ENCODE measurements around the gene GALNTL6.

The GALNTL6 gene

DNA sequence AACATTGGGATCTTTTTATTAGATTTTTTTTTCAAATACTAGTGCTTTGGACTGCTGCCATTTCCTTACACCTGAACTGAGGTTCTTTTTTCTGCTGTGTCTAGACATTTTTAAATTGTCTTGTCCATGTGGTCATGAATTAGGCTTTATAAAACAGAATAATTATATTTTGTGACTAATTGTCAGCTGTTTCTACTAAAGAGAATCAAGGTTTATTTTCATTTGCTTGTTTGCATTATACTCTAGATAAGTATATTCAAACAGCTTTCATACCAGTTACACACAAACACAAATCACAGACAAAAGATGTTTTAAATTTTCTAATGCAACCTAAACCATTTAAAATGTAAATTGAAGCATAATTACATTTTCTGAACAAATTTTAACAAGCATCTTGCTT is 194.7 kb downstream of the GALNTL6 start:
- no peak for DNase-seq (ENCODE audit: low read depth)

DNA sequence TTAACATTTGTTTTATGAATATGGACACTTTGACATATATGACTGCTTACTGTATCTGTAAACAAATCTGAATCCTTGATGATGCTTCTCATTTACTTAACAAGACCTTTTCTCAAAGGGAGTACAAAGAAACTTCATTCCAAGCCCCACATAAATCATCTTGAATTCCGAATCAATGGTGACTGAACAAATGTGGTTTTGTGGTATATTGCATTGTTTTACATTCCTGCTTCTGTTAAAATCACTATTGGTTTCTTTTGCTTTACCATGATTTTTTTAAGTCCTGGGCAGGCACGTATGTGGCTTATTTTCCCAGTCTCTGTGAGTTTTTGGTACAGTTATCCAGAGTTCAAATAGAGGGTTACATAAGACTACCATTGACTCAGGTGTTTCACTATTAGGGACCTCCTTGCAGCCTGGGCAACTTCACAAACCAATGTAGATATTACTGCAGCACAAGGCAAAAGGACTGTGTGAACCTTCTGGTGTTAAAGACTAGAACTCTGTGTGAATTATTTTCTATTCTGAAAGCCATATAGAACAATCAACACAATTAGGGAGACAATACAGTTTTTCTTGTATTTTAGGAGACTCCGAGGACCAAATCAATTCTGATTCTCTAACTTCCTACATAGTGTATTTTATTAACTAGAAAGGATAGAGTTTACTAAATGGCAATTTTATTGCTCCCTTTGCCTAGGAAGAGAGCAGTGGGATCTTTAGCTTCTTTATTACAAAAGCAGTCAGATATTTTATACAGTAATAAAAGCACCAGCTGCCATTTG is 196.4 kb downstream of the GALNTL6 start:
- no peak for DNase-seq (ENCODE audit: low read depth)

- no peak for DNase-seq (ENCODE audit: low read depth)
These were observed 198.0 kb downstream of the GALNTL6 start for GRCh38 chr4:172011196-172011595.

- no peak for DNase-seq (ENCODE audit: low read depth)
These were observed 205.2 kb downstream of the GALNTL6 start for GRCh38 chr4:172018358-172018757.

DNA sequence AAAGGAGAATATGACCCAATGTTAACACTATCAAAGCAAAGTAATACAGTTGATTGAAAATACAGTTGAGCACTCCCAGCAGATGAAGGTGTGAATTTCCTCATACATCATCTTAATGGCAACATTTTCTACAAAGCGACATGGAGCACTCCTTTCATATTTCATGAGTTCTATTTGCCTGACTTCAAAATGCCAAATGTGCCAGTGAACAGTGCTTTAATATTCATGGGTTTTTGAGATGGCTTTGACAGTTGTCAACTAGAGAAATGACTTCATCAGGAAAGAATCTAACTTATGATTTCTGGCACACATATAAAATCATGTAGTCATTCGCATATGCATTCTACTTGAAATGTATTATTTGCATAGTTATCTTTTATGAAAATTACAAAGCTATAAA is 222.4 kb downstream of the GALNTL6 start:
- DNase-seq (ENCODE audit: low read depth): no peak

GRCh38 chr4:172040766-172041165 is 227.6 kb downstream of the GALNTL6 start:
- DNase-seq (ENCODE audit: low read depth): no peak

GRCh38 chr4:172042714-172043114 is 229.5 kb downstream of the GALNTL6 start:
- no peak for DNase-seq (ENCODE audit: low read depth)

- no peak for DNase-seq (ENCODE audit: low read depth)
These were observed 232.8 kb downstream of the GALNTL6 start for GRCh38 chr4:172045981-172046380.

- DNase-seq (ENCODE audit: low read depth): no peak
These were observed 235.5 kb downstream of the GALNTL6 start for GRCh38 chr4:172048666-172049065.

- no peak for DNase-seq (ENCODE audit: low read depth)
These were observed 237.7 kb downstream of the GALNTL6 start for GRCh38 chr4:172050911-172051310.

GRCh38 chr4:172055046-172055445 is 241.8 kb downstream of the GALNTL6 start:
- no peak for DNase-seq (ENCODE audit: low read depth)

DNA sequence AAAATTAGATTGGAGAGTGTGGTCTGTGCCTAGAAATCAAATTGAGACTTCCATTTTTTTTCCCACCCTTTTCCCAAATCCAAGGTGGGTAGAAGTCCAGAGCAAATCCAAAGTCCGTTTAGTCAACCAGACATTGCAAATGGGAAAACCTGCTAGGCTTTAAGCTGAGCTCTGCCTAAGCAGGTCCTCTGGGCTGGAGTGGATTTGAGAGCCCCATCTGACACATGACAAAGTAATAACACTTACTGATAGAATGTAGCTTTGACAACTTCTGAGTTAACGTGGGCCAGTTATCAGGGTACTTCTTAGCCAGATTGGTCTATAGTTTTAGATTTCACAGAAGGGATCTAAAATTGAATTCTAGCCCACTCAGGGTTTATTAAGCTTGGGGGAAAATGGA is 242.3 kb downstream of the GALNTL6 start:
- DNase-seq (ENCODE audit: low read depth): no peak

DNA sequence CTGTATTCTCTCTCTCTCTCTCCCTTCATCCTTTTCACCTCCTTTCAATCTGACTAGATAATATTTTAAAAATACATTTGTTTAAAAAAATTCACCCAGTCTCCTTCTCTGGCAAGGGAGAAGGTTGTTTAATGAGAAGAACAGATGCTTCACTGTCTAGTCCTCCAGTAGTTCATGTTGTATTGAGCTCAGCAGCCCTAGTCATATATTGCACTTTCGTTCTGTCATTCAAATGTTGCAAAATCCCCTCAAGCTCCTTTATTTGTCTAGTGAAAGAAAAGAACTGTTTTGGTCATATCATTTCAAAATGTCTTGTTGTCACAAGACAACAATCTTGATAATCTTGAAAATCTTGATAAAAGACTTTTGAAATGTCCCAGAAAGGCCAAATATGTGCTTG is 248.0 kb downstream of the GALNTL6 start:
- no peak for DNase-seq (ENCODE audit: low read depth)

DNA sequence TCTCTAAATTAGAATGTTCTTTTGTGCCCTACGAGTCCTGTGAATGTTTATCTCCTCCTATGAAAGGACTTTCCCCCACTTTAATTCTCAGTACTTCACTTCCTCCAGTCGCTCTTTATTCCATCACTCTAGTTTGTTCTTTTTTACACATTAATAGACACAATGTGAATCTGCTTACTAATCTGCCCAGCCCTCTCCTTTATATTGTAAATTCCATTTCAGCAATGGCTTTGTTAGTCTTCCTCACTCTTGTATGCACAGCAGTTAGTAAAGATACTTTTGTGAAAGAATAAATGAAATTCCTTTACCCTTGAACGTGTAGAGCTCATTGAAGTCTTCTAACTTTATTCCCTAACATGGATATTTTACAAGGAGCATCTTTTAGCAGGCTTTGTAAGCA is 255.3 kb downstream of the GALNTL6 start:
- no peak for DNase-seq (ENCODE audit: low read depth)

DNA sequence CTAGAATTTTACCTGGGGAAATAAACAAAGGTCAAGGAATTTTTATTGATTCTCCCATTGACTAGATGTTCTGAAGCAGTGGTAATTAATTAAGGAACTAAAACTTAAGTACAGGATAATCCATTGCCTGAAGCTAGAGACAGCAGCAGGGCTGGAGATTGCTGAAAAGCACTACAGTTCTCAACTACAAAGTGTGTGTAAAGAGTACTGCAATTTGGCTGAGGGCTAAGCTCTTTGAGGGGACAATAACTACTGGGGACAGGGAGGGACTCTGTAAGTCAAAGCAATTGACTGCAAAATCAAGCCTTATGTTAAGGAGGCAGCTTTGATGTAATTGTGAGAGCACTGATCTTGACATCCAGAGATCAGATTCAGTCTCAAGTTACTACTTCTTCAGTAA is 260.4 kb downstream of the GALNTL6 start:
- no peak for DNase-seq (ENCODE audit: low read depth)

- no peak for DNase-seq (ENCODE audit: low read depth)
These were observed 270.1 kb downstream of the GALNTL6 start for GRCh38 chr4:172083272-172083671.

- DNase-seq (ENCODE audit: low read depth): no peak
These were observed 275.4 kb downstream of the GALNTL6 start for GRCh38 chr4:172088556-172088955.

- no peak for DNase-seq (ENCODE audit: low read depth)
These were observed 282.0 kb downstream of the GALNTL6 start for GRCh38 chr4:172095161-172095560.

GRCh38 chr4:172096786-172097185 is 283.6 kb downstream of the GALNTL6 start:
- no peak for DNase-seq (ENCODE audit: low read depth)

DNA sequence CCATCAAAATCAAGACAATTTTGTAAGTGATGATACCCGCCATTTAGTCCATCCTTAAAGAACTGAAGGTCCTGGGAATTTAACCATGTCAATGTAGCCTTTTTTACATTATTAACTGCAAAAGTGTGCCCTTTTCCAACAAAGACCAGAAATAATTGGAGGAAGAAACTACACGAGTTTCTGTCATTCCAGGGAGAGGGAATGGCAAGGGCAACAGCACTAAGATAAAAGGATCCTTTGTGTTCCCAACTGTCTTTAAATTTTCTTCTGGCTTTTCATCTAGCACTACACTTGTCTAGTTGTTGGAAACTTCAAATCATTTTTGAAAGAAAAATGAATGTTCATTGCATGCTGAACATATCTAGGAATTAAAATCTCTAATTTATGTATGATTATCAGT is 286.2 kb downstream of the GALNTL6 start:
- no peak for DNase-seq (ENCODE audit: low read depth)

- DNase-seq (ENCODE audit: low read depth): no peak
These were observed 290.3 kb downstream of the GALNTL6 start for GRCh38 chr4:172103456-172103855.

- no peak for DNase-seq (ENCODE audit: low read depth)
These were observed 291.3 kb downstream of the GALNTL6 start for GRCh38 chr4:172104539-172104938.

- DNase-seq (ENCODE audit: low read depth): no peak
These were observed 292.7 kb downstream of the GALNTL6 start for GRCh38 chr4:172105918-172106317.

- no peak for DNase-seq (ENCODE audit: low read depth)
These were observed 296.3 kb downstream of the GALNTL6 start for GRCh38 chr4:172109466-172109865.
